ENCODE data around the gene HIGD2A.

- TF ChIP-seq GATA3 (IDR thresholded peaks at IDR 0.05; ENCODE audit: low read depth, low read length) = no peak
- TF ChIP-seq GATA2 (IDR thresholded peaks at IDR 0.05; ENCODE audit: low read depth, low read length) = no peak
Measured at GRCh38 chr5:176373100-176373818, 15.3 kb upstream of the HIGD2A start.
